Parathyroid adenoma (tissue), 2 donors: ENCODE data around the gene PACS1.

ENCODE experiments used
- H2AFZ ChIP-seq: fragments of 300-600 bp; sonication (generic); one replicate; pipeline ENCODE4 v1.7.0; 2017; ENCODE audit warnings: antibody characterized with exemption, mild to moderate bottlenecking
- H3K27ac ChIP-seq: fragments of 300-600 bp; sonication (generic); one replicate; pipeline ENCODE4 v1.7.0; 2017
- H3K27me3 ChIP-seq: fragments of 300-600 bp; sonication (generic); one replicate; pipeline ENCODE4 v1.7.0; 2017; ENCODE audit warnings: low read length; ENCODE audit not compliant: control insufficient read depth, insufficient read depth
- H3K36me3 ChIP-seq: fragments of 300-600 bp; sonication (generic); one replicate; pipeline ENCODE4 v1.7.0; 2017; ENCODE audit warnings: low read length; ENCODE audit not compliant: control insufficient read depth, insufficient read depth
- H3K4me1 ChIP-seq: fragments of 300-600 bp; sonication (generic); one replicate; pipeline ENCODE4 v1.7.0; 2017; ENCODE audit warnings: control low read depth
- H3K4me2 ChIP-seq: fragments of 300-600 bp; sonication (generic); one replicate; pipeline ENCODE4 v1.7.0; 2017; ENCODE audit warnings: low read length
- H3K4me3 ChIP-seq: fragments of 300-600 bp; sonication (generic); one replicate; pipeline ENCODE4 v1.7.0; 2017; ENCODE audit warnings: low read depth, low read length
- H3K79me2 ChIP-seq: fragments of 300-600 bp; sonication (generic); one replicate; pipeline ENCODE4 v1.7.0; 2017; ENCODE audit warnings: control low read depth
- H3K9ac ChIP-seq: fragments of 300-600 bp; sonication (generic); one replicate; pipeline ENCODE4 v1.7.0; 2017; ENCODE audit warnings: mild to moderate bottlenecking
- H3K9me3 ChIP-seq: fragments of 300-600 bp; sonication (generic); one replicate; pipeline ENCODE4 v1.7.0; 2017; ENCODE audit warnings: low read length; ENCODE audit not compliant: control insufficient read depth
- TF ChIP-seq, protein P1 (sequence below): fragments of 300-600 bp; sonication (generic); IDR thresholded peaks from one replicate; pipeline ENCODE4 v1.7.0; 2017; ENCODE audit warnings: antibody characterized with exemption, mild to moderate bottlenecking
- donor health status: primary hyperparathyroidism.

PACS1 gene

DNA sequence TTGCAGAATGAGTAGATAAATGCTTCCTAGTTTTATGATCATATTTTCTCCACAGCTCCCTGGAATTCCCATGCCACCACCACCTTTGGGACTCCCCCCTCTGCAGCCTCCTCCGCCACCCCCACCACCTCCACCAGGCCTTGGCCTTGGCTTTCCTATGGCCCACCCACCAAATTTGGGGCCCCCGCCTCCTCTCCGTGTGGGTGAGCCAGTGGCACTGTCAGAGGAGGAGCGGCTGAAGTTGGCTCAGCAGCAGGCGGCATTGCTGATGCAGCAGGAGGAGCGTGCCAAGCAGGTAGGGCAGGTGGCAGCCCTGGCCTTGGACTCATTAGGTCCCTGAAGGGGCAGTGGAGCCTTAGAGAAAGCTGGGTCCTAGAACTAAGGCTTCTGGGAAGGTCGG, 15.1 kb upstream of the PACS1 start:
- Histone ChIP-seq H3K4me1 (peaks cover 11% of the 10 kb centered on the region), H3K27ac (no peak overlapping the region), H2AFZ (no peak overlapping the region), H3K27me3 (no peaks in the 10 kb centered on the region), H3K4me2 (no peak overlapping the region), H3K9me3 (no peaks in the 10 kb centered on the region), H3K79me2 (peaks cover 10% of the 10 kb centered on the region), H3K4me3 (no peak overlapping the region), H3K36me3 (no peaks in the 10 kb centered on the region), H3K9ac (no peak overlapping the region)
- TF ChIP-seq, protein P1, sequence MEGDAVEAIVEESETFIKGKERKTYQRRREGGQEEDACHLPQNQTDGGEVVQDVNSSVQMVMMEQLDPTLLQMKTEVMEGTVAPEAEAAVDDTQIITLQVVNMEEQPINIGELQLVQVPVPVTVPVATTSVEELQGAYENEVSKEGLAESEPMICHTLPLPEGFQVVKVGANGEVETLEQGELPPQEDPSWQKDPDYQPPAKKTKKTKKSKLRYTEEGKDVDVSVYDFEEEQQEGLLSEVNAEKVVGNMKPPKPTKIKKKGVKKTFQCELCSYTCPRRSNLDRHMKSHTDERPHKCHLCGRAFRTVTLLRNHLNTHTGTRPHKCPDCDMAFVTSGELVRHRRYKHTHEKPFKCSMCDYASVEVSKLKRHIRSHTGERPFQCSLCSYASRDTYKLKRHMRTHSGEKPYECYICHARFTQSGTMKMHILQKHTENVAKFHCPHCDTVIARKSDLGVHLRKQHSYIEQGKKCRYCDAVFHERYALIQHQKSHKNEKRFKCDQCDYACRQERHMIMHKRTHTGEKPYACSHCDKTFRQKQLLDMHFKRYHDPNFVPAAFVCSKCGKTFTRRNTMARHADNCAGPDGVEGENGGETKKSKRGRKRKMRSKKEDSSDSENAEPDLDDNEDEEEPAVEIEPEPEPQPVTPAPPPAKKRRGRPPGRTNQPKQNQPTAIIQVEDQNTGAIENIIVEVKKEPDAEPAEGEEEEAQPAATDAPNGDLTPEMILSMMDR, result no peak

GRCh38 chr11:66056501-66056900, 13.6 kb upstream of the PACS1 start:
- H3K4me1 ChIP-seq, result peaks cover 3% of the 10 kb centered on the region
- H3K27ac ChIP-seq, result no peak overlapping the region
- H3K4me3 ChIP-seq, result no peak overlapping the region
- no peak overlapping the region for H2AFZ ChIP-seq
- H3K79me2 ChIP-seq, result peaks cover 10% of the 10 kb centered on the region
- TF ChIP-seq, protein P1, result no peak
- no peaks in the 10 kb centered on the region for H3K9me3 ChIP-seq
- no peaks in the 10 kb centered on the region for H3K36me3 ChIP-seq
- H3K4me2 ChIP-seq, result no peak overlapping the region
- H3K9ac ChIP-seq, result no peak overlapping the region
- H3K27me3 ChIP-seq, result no peaks in the 10 kb centered on the region

- Histone ChIP-seq H3K9me3 (no peaks in the 10 kb centered on the region), H3K4me2 (no peak overlapping the region), H3K27ac (no peak overlapping the region), H3K79me2 (no peaks in the 10 kb centered on the region), H3K36me3 (no peaks in the 10 kb centered on the region), H2AFZ (no peak overlapping the region), H3K27me3 (no peaks in the 10 kb centered on the region), H3K4me1 (no peaks in the 10 kb centered on the region), H3K4me3 (no peak overlapping the region), H3K9ac (no peak overlapping the region)
- TF ChIP-seq, protein P1, result no peak
Observed at GRCh38 chr11:66059966-66060680, 9.9 kb upstream of the PACS1 start.

- no peaks in the 10 kb centered on the region for H3K27me3 ChIP-seq
- H3K79me2 ChIP-seq, result no peaks in the 10 kb centered on the region
- no peaks in the 10 kb centered on the region for H3K36me3 ChIP-seq
- H3K9me3 ChIP-seq, result no peaks in the 10 kb centered on the region
- H3K4me3 ChIP-seq, result no peak overlapping the region
- H3K9ac ChIP-seq, result no peak overlapping the region
- H2AFZ ChIP-seq, result no peak overlapping the region
- no peak overlapping the region for H3K27ac ChIP-seq
- TF ChIP-seq, protein P1, result no peak
- H3K4me1 ChIP-seq, result no peaks in the 10 kb centered on the region
- H3K4me2 ChIP-seq, result no peak overlapping the region
Observed at GRCh38 chr11:66061268-66061667, 8.8 kb upstream of the PACS1 start.

DNA sequence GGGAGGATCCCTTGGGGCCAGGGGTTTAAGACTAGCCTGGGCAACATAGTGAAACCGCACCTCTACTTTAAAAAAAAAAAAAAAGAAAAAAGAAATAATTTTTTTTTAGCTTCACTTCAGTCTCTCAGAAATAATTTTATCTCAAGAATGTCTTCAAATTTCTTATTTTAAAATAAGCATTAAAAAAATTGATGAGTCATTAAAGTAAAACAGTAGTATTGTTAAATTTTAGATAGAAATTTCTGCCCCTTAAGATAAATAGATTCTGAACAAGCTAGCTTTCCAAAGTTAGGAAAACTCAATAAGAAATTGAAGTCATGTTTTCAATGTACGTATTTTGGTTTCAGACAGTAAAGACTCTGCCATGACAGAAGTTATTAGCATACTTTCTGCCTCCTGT, 7.7 kb upstream of the PACS1 start:
- no peak overlapping the region for H3K27ac ChIP-seq
- H3K27me3 ChIP-seq, result no peaks in the 10 kb centered on the region
- no peaks in the 10 kb centered on the region for H3K4me1 ChIP-seq
- no peaks in the 10 kb centered on the region for H3K9me3 ChIP-seq
- no peak overlapping the region for H3K4me3 ChIP-seq
- TF ChIP-seq, protein P1, result no peak
- no peak overlapping the region for H2AFZ ChIP-seq
- no peak overlapping the region for H3K9ac ChIP-seq
- no peak overlapping the region for H3K4me2 ChIP-seq
- no peaks in the 10 kb centered on the region for H3K79me2 ChIP-seq
- no peaks in the 10 kb centered on the region for H3K36me3 ChIP-seq
